GM10266 (cell line): ENCODE results near the gene ELOVL3.
"Not testable (repeated sequence)": the region's sequence is repeated elsewhere in the genome, so short reads cannot be mapped to it uniquely, and the experiment has no call there.

ENCODE experiments used
- DNase-seq: peaks from one replicate; pipeline ENCODE4 v3.0.0; 2012; ENCODE audit errors: extremely low spot score
- TF ChIP-seq, protein P1 (sequence below): IDR thresholded peaks from 2 replicates; pipeline ENCODE4 v1.5.1; 2012; ENCODE audit warnings: mild to moderate bottlenecking, low read depth; ENCODE audit not compliant: control insufficient read depth, insufficient read depth; ENCODE audit errors: missing control alignments

The ELOVL3 gene

GRCh38 chr10:102208311-102209035 is 17.6 kb upstream of the ELOVL3 start:
- TF ChIP-seq, protein P1, sequence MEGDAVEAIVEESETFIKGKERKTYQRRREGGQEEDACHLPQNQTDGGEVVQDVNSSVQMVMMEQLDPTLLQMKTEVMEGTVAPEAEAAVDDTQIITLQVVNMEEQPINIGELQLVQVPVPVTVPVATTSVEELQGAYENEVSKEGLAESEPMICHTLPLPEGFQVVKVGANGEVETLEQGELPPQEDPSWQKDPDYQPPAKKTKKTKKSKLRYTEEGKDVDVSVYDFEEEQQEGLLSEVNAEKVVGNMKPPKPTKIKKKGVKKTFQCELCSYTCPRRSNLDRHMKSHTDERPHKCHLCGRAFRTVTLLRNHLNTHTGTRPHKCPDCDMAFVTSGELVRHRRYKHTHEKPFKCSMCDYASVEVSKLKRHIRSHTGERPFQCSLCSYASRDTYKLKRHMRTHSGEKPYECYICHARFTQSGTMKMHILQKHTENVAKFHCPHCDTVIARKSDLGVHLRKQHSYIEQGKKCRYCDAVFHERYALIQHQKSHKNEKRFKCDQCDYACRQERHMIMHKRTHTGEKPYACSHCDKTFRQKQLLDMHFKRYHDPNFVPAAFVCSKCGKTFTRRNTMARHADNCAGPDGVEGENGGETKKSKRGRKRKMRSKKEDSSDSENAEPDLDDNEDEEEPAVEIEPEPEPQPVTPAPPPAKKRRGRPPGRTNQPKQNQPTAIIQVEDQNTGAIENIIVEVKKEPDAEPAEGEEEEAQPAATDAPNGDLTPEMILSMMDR = no peak
- no peak for DNase-seq

- DNase-seq = no peak
- TF ChIP-seq, protein P1 = no peak
These were observed 14.3 kb upstream of the ELOVL3 start for GRCh38 chr10:102211615-102212299.

DNA sequence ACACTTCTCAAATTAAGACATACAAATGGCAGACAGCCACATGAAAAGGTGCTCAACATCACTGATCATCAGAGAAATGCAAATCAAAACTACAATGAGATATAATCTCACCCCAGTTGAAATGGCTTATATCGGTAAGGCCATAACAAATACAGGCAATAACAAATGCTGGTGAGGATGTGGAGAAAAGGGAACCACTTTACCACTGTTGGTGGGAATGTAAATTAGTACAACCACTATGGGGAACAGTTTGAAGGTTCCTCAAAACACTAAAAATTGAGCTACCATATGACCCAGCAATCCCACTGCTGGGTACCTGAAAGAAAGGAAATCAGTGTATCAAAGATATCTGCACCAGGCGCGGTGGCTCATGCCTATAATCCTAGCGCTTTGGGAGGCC is 12.5 kb upstream of the ELOVL3 start:
- DNase-seq = not testable (repeated sequence)

DNA sequence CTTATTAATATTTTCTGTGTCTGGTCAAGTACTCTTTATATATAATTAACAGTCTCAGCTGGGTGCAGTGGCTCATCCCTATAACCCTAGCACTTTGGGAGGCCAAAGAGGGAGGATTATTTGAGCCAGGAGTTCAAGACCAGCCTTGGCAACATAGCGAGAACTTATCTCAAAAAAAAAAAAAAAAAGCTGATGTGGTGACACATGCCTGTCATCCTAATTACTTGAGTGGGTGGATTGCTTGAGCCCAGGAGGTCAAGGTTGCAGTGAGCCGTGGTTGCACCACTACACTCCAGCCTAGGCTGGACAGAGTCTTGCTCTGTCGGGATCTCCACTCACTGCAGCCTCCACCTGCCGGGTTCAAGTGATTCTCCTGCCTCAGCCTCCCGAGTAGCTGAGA is 6.7 kb upstream of the ELOVL3 start:
- TF ChIP-seq, protein P1 = no peak
- DNase-seq = no peak

DNA sequence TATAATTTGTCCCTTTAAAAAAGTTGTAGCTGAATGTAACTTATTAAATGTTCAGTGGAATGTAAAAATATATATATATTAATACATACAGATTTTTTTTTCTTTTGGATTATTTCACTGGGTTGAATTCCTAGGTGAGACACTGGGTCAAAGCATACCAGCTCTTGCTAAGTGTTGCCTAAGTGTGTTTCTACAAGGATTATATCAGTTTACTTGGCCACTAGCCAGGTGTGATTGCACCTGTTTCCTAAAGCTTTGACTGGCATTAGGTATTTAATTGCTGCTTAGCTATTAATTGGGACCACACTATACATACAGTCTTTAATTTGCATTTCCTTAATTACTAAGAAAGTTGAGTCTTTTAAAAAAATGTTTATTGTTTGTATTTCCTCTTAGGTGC is 5.5 kb upstream of the ELOVL3 start:
- no peak for DNase-seq
- TF ChIP-seq, protein P1 = no peak

- no peak for DNase-seq
- TF ChIP-seq, protein P1 = no peak
These were observed 3.3 kb upstream of the ELOVL3 start for GRCh38 chr10:102222797-102223196.

DNA sequence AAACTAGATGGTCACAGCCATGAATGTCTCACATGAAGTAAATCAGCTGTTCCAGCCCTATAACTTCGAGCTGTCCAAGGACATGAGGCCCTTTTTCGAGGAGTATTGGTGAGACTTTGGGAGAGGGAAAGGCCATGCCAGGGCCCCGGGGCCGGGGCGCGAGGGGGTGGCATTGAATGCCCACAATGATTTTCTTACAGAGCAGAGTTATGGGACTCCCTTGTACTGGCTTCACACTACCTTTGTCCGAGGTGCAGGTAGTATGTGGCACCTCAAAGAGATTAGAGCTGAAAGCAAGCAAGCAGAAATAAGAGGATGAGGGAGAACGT is 407 bp downstream of the ELOVL3 start:
- TF ChIP-seq, protein P1 = no peak

More for the DNA sequence above, 407 bp downstream of the ELOVL3 start:
- no peak for DNase-seq
